Left colon (tissue), 2 donors: ENCODE measurements around the gene PPM1H. TPM values are rescaled to one million over a fixed set of nuclear protein-coding genes. Genes with fewer than 3 reads are reported as not detected.

Experiments used
- ATAC-seq: fragments of 200-7000 bp; cut with Tn5 transposase; one replicate; pipeline ENCODE4 v1.9.1; 2020; ENCODE audit warnings: mild to moderate bottlenecking, moderate library complexity
- DNase-seq, 2 donors: peaks; one replicate each; pipeline ENCODE4 v3.0.0-alpha.2; 2020
- intact Hi-C, 2 donors: fragments of 100-400 bp; cut with DNase I in 1 of 2; cut with micrococcal nuclease in 1 of 2; formaldehyde crosslinking; loops; one replicate each; pipeline versions ENCODE4 v1.11.2 to v1.14.0; 2022; cut with DNase I, micrococcal nuclease
- total RNA-seq, 2 donors: library from RNA; stranded (reverse); fragmentation: NEBNext Ultra II Directional; extraction: Animal tissue kit (Norgen Biotek cat#: 25700); gene quantifications; one replicate each; pipeline ENCODE4 v1.2.1, GENCODE V29; 2021
- donor health status: DM: no; HTN: no; CAD: no.
- donor health status: DM: yes; HTN: yes; CAD: no.

PPM1H gene
- total RNA-seq, 2 donors from 2014 or later, result 7.6 to 7.9 TPM

GRCh38 chr12:62789851-62790250, 145.1 kb downstream of the PPM1H start:
- intact Hi-C loops, result loop anchor here (5.0 to 10.0 kb wide), 2 partner anchors 188 to 205 kb away; no protein-coding TSS in a partner anchor
- DNase-seq (no peak), ATAC-seq (no peak)

- intact Hi-C loops, result no loop called here
- DNase-seq (no peak), ATAC-seq (no peak)
Observed at GRCh38 chr12:62787611-62788010, 147.3 kb downstream of the PPM1H start.

- no peak for DNase-seq
- intact Hi-C loops, result no loop called here
Observed at GRCh38 chr12:62787023-62787422, 147.9 kb downstream of the PPM1H start.

DNA sequence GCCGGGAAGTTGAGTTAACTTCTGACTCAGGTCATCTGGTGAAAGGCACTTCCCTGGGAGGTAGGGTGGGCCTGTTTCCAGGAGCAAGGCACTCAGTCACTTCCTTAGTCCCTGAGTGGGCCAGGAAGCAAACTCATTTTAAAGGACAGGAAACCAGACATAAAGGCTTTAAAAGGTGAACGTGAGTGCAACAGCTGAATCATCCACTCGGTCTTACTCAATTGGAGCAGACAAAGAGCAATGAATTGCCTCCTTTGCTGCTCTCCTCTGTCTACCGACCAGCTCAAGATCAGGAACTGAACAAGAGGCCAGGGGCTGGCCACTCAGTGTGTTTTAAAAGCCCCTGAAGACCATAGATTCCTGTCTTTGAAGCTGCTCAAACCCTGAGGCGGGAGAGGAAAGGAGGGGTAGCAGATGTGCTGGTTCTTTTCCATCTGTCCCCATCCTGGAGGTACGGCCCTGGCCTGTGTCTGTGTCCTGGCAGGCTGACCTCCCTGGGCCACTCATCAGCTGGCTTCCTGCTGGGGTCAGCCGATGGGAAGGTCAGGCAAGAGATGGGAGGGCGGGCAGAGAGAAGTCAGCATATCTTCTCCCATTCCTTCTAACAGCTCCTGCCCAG, 148.9 kb downstream of the PPM1H start:
- peak; percentile 84 for ATAC-seq
- DNase-seq, result no peak
- intact Hi-C loops, result no loop called here

More at GRCh38 chr12:62787023-62787422, 147.9 kb downstream of the PPM1H start:
- no peak for ATAC-seq

DNA sequence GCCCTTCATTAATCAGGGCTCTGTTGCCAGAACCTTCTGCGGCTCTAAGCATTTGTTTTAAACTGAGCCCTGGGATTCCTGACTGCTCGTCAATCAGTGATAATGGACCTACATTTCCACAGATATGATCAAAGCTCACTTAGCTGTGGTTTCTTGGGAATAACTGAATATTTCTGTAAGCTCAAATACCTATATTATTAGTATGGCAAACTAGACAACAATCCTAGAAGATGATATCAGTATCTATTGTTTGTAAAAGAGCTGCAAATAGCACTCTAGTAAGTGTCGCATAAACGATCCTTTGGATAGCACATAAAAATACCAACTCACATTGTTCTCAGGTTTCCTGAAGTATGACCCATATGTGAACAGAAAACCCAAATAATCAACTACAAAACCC, 150.4 kb downstream of the PPM1H start:
- no peak for DNase-seq
- ATAC-seq, result no peak
- intact Hi-C loops, result no loop called here

- DNase-seq, result no peak
- intact Hi-C loops, result no loop called here
- ATAC-seq, result no peak
Observed at GRCh38 chr12:62783881-62784280, 151.1 kb downstream of the PPM1H start.

DNA sequence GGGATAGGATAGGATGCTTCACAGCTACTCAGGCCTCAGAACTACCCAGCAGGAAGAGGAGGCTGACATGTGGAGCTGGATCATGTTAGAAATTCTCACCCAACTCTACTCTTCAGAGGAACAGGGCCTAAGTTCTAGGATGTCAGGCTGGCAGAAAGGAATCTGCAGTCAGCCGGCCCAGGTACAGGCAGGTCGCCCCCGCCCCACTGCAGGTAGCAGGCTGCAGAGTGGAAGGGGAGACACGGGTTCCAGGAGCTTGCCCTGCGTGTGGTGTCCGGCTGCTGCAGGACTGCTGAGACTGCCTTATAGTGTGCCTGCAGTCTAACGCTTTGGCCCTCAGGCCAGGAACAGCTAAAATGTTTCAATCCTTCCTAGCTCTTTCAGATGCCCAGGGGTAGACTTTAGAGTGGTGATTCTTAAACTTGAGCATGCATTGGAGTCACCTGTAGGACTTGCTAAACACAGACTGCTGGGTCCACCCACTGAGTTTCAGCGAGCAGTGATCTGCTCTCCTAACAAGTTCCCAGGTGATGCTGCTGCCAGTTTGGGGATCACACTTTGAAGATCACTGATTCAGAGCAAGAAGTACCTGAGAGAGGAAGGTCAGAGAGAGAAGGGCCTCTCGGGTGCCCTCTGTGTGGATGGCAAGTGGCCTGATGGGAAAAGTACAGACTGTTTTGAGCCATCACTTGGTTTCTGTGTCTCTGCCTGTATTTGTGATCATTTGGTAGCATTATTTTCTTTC, 153.6 kb downstream of the PPM1H start:
- DNase-seq (no peak), ATAC-seq (no peak)
- intact Hi-C loops, result no loop called here

DNA sequence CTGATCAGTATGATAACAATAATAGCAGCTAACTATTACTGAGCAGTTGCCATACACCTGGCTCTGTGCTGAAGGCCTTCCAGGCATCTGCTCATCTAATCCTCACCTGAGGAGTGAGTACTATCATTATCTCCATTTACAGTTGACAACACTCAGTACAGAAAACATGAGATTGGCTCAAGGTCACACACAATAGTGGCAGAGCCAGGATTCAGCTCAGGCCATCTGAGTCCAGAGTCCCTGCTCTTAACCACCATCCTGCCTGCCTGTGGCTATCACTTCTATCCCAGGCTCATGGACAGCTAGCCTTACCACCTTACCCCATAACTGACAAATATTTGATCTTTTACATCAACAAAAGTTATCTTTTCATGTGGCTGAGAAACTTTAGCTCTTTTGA, 155.5 kb downstream of the PPM1H start:
- intact Hi-C loops, result no loop called here
- no peak for ATAC-seq

DNA sequence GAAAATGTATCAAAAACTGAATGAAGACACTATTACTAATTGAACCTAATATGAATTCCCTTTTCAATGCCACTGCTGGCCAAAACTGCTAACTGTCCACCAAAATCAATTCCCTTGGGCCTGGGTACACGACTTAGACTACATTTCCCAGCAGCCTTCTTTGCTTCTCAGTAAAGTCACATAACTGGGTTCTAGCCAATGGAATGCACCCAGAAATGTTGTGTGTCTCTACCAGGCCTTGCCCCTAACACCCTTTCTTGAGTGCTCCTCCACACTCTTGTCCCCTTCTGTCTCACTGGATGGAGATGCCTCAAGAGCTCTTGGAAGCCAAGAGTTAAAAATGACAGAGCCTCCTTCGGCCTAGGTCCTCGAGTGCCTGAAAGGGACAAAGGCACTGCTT, 156.8 kb downstream of the PPM1H start:
- DNase-seq, result no peak
- ATAC-seq, result no peak
- intact Hi-C loops, result no loop called here

More for the DNA sequence above, 155.5 kb downstream of the PPM1H start:
- no peak for DNase-seq

GRCh38 chr12:62776997-62777396, 158.0 kb downstream of the PPM1H start:
- ATAC-seq, result peak; percentile 66
- intact Hi-C loops, result no loop called here
- no peak for DNase-seq

- peak; percentile 88 for ATAC-seq
- DNase-seq, result peak in 1 of 2 donors; percentile 64
- intact Hi-C loops, result no loop called here
Observed at GRCh38 chr12:62776575-62776974, 158.4 kb downstream of the PPM1H start.

DNA sequence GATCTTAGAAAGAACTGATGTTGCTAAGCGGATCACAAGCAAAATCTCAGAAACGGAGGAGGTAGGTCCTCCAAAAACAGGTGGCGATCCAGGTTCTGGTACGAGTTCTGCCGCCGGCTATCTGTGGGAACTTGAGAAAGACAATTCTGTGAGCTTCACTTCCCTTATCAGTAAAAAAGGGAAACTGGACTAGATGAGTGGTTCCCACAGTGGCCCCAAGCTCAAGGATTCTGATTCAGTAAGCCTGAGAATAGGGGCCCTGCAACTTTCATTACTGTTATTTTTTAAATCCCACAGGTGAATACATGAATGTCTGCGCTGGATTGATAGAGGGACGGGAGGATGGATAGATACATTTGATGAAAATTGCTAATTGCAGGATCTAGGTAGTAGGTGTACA, 160.2 kb downstream of the PPM1H start:
- intact Hi-C loops, result no loop called here
- DNase-seq (no peak), ATAC-seq (no peak)

DNA sequence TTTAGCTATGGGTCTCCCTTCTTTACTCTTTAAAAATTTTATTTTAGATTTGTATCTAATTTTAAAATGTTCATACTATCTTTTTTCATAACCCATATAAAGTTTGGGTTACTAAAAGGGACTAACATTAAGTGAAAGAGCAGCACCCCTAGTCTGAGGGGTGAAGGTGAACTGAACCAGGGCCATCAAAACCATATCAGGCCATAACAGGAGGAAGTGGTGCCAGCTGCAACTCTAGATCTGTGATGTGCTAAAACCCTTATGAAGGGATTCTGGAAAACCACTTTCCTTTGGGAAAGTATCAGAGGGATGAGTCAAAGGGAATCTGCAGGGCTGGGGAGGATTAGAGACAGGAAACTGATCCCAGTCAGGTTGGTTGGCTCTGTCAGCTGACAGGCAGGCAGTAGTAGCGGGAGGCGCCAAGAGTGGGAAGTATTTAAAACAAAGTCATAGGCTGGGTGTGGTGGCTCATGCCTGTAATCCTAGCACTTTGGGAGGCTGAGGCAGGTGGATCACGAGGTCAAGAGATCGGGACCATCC, 162.5 kb downstream of the PPM1H start:
- no peak for DNase-seq
- ATAC-seq, result no peak
- intact Hi-C loops, result no loop called here

DNA sequence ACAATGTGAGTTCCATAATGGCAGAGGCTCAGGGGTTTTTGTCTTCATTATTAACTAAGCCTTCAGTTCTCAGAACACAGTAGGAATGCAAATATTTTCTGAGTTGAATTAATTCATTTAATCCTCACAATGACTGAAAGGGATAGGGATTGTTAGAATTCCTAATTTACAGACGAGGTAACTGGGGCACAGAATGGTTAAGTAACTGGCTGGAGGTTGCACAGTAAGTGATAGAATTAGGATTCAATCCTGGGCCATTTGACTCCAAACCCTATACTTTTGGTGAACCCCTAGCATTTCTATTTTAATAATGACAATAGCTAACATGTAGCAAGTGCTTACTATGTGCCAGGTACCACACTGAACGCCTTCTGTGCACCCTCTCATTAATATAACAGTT, 163.1 kb downstream of the PPM1H start:
- intact Hi-C loops, result no loop called here
- DNase-seq (no peak), ATAC-seq (no peak)

GRCh38 chr12:62770381-62770780, 164.6 kb downstream of the PPM1H start:
- ATAC-seq, result no peak
- intact Hi-C loops, result no loop called here
- DNase-seq, result no peak

GRCh38 chr12:62769076-62769619, 165.8 kb downstream of the PPM1H start:
- ATAC-seq (no peak), DNase-seq (no peak)
- intact Hi-C loops, result no loop called here

DNA sequence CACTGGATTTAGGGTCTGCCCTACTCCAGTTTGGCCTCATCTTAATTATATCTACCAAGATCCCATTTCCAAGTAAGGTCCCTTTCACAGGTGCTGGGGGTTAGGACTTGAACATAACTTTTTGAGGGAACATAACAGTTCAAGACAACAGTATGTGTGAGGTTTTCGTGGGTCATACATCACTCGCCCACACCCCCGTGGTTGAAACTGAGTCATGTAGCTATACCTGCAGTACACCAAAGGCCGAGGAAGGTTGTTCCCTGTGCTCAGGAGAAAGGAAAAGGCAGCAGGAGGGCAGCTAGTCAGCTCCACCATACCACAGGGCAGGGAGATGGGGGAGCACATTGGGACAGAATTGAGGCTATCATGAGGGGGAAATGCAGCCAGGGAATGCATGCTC, 167.0 kb downstream of the PPM1H start:
- intact Hi-C loops, result no loop called here
- no peak for DNase-seq
- ATAC-seq, result no peak

DNA sequence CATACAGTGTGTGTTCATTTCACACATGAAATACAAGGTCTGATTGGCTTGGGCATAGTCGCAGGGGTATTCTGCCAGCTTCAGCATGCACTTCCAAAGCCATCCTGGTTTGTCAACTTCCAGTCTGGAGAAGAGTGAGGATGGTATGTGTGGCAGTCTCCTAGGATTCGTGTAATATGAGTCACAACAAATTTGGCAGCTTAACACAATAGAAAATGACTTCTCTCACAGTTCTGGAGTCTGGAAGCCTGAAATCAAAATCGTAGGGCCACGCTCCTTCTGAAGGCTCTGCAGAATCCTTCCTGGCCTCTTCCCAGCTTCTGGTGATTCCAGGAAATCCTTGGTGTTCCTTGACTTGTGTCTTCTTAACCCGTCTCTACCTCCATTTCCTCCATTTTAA, 167.5 kb downstream of the PPM1H start:
- ATAC-seq, result no peak
- no peak for DNase-seq
- intact Hi-C loops, result no loop called here

GRCh38 chr12:62766496-62766895, 168.5 kb downstream of the PPM1H start:
- no peak for ATAC-seq
- intact Hi-C loops, result no loop called here
- DNase-seq, result no peak
